Activated CD4-positive, alpha-beta T cell treated with anti-CD3 and anti-CD28 coated beads for 4 hours (primary cell): Measurements from ENCODE around the gene FN3K.
A peak's percentile ranks its signal among the peaks of the same experiment; 100 is the strongest.
"Not testable (repeated sequence)": the region's sequence is repeated elsewhere in the genome, so short reads cannot be mapped to it uniquely, and the experiment has no call there.

ENCODE experiments used
- DNase-seq, 2 donors: peaks; one replicate each; pipeline ENCODE4 v3.0.0-alpha.2; 2020

The FN3K gene

GRCh38 chr17:82775001-82775823 lies 39.8 kb downstream of the FN3K start:
- peak; percentile 32 for DNase-seq

- DNase-seq: no peak
These were observed 41.0 kb downstream of the FN3K start for GRCh38 chr17:82776454-82776853.

- DNase-seq: not testable (repeated sequence)
These were observed 42.5 kb downstream of the FN3K start for GRCh38 chr17:82777778-82778375.

- DNase-seq: no peak
These were observed 44.1 kb downstream of the FN3K start for GRCh38 chr17:82779541-82779940.

GRCh38 chr17:82780195-82780594 lies 44.8 kb downstream of the FN3K start:
- DNase-seq: no peak

GRCh38 chr17:82780971-82781893 lies 45.8 kb downstream of the FN3K start:
- DNase-seq: no peak

- DNase-seq: peak; percentile 79 to 84
These were observed 46.5 kb downstream of the FN3K start for GRCh38 chr17:82781894-82782274.

- DNase-seq: no peak
These were observed 47.3 kb downstream of the FN3K start for GRCh38 chr17:82782657-82783207.

- no peak for DNase-seq
These were observed 48.1 kb downstream of the FN3K start for GRCh38 chr17:82783498-82783897.

- not testable (repeated sequence) for DNase-seq
These were observed 50.2 kb downstream of the FN3K start for GRCh38 chr17:82785581-82785980.

- DNase-seq: no peak
These were observed 51.0 kb downstream of the FN3K start for GRCh38 chr17:82786427-82786826.

GRCh38 chr17:82787081-82787848 lies 51.9 kb downstream of the FN3K start:
- DNase-seq: no peak

- DNase-seq: no peak
These were observed 53.0 kb downstream of the FN3K start for GRCh38 chr17:82788206-82789001.

- DNase-seq: no peak
These were observed 53.7 kb downstream of the FN3K start for GRCh38 chr17:82789051-82789592.

- no peak for DNase-seq
These were observed 54.4 kb downstream of the FN3K start for GRCh38 chr17:82789806-82790205.

GRCh38 chr17:82790391-82790790 lies 55.0 kb downstream of the FN3K start:
- no peak for DNase-seq

GRCh38 chr17:82791532-82791931 lies 56.1 kb downstream of the FN3K start:
- DNase-seq: no peak

GRCh38 chr17:82793974-82794630 lies 58.7 kb downstream of the FN3K start:
- no peak for DNase-seq

GRCh38 chr17:82794781-82795482 lies 59.5 kb downstream of the FN3K start:
- no peak for DNase-seq

- DNase-seq: no peak
These were observed 60.2 kb downstream of the FN3K start for GRCh38 chr17:82795615-82796014.
